ENCODE measurements around the gene TCN1.
"Not testable (repeated sequence)": the region's sequence is repeated elsewhere in the genome, so short reads cannot be mapped to it uniquely, and the experiment has no call there.

TCN1 gene

DNA sequence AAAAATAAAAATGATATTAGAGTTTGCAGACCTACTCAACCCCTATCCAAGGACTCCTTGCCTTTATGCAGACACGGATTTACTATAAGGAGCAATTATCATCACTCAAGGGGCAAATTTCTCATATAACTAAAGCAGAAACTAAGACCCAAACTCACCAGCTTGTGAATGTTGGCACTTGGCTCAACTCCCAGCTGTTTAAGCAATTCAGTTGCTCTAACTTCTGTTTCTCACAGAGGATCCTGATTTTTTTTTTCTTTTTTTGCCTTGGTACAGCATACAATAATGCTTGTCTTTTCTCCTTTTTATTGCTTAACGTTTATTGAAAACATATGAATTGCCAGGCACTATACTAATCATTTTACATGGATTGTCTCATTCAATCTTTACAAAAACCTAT lies 11.4 kb downstream of the TCN1 start:
- DNase-seq: no peak

DNA sequence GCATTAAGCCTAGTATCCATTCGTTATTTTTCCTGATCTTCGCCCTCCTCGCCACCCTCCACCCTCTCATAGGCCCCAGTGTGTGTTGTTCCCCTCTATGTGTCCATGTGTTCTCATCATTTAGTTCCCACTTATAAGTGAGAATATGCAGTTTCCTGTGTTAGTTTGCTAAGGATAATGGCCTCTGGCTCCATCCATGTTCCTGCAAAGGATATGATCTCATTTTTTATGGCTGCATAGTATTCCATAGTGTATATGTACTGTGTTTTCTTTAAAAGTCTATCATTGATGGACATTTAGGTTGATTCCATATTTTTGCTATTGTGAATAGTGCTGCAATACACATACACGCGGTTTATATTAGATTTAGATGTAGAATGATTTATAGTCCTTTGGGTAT lies 14.9 kb downstream of the TCN1 start:
- not testable (repeated sequence) for DNase-seq

DNA sequence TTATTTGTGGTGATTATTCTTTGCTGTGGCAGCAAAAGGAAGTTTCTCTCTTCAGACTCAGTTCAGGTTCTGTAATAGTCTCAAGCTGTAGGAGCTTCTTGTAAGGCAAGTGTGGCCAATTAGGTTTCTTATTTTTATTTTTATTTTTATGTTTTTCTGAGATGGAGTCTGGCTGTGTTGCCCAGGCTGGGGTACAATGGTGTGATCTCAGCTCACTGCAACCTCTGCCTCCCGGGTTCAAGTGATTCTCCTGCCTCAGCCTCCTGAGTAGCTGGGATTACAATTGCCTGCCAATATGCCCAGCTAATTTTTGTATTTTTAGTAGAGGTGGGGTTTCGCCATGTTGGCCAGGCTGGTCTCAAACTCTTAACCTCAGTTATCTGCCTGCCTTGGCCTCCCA lies 16.7 kb downstream of the TCN1 start:
- DNase-seq: not testable (repeated sequence)

DNA sequence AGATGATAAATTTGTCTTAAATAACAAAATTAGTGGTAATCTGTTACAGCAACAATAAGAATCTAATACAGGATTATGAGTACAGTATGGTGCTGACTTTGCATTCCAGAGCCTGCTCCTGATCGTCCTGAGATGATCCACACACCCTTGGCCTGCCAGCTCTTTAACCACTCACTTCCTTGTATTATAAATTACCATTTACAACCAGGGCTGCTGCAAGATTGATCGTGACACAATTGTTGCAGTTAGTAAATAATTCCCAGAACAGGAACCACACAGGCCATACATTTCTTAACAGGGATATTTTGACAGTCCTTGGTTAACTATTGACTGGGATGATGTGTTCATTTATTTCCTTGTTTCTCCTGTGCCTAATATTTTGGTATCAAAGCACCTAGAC lies 17.2 kb downstream of the TCN1 start:
- no peak for DNase-seq

DNA sequence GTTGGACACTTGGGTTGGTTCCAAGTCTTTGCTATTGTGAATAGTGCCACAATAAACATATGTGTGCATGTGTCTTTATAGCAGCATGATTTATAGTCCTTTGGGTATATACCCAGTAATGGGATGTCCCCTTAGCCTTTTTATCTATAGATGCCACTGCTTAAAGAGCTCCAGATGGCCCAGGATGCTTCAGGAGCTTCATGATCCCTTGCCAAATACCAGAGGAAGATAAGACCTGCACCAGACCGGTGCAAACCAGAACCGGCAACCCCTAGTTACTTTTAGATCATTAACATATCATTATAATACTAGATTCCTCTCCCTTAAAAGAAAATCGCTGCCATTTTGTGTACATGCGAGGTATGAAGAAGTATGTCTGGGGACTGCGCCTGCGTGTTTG lies 17.8 kb downstream of the TCN1 start:
- DNase-seq: not testable (repeated sequence)

DNA sequence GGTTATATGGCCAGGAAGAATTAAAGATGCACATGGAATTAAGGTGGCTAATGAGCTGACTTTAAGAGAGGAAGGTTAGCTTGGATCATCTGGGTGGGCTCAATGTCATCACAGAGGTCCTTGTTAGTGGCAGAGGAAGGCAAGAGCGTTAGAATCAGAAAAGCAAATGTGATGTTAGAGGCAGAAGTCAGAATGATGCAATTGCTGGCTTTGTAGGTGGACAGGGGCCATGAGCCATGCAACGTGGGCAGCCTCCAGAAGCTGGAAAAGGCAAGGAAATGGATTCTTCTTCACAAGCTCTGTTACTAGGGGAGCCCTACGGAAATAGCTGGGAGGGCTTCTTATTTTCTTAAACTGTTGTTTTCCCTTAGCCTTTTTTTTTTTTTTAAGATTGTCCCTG lies 18.7 kb downstream of the TCN1 start:
- no peak for DNase-seq

DNA sequence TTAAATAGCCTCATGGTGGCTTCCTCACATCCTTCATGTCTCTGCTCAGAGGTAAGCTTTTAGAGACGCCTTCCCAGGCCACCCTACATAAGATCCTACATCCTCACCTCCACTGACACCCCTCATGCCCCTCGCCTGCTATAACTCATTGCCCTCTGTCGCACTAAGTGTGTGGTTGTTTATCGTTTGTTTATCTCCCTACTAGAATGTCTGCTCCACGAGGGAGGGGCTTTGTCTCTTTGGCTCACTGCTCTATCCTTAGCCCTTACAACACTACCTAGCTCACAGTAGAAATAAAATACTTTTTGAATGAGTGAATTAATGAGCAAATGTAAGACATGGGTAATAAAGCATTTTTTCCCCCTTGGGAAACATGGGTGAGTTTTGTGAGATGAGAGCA lies 19.7 kb downstream of the TCN1 start:
- no peak for DNase-seq

DNA sequence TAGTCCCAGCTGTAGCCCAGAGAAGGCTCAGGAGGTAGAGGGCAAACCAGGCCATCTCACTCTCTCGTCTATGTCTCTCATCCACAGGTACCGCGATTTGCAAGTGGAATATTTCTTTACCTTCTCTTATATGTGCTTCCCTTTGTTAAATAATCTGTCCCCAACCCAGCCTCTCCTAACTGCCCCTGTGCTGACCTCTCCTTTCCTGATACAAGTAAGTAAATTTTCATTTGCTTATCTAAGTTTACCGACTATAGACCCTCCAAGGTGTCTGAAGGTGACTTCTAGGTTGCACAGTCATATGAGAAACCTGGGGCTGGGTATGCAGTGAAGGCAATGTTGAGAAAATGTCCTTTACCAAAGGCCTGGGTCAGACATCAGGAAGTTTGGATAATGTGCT lies 20.9 kb downstream of the TCN1 start, which contains the start of gene CBLIF:
Gene CBLIF, minus strand, starts transcription at position 101 of the 400 bp plus-strand sequence. Its CDS starts 46 bp downstream, at position 55.
- no peak for DNase-seq

DNA sequence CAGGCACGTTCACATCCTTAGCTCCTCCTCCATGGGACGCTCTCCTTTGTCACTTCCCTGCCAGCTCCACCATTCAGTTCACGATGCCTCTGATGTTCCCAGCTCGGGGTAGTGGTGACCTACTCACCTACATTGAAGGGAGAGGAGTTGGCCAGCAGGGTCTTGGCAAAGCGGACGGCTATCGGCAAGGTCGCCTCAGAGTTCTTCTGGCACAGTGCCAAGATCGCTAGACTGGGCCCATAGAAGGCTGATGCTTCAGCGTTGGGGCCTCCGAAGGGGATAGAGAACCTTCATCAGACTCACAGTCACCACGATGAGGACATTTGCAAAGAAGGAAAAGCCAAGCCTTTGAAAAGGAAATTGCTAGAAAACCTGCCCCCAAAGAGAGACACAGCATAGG lies 24.0 kb downstream of the TCN1 start:
- DNase-seq: no peak

DNA sequence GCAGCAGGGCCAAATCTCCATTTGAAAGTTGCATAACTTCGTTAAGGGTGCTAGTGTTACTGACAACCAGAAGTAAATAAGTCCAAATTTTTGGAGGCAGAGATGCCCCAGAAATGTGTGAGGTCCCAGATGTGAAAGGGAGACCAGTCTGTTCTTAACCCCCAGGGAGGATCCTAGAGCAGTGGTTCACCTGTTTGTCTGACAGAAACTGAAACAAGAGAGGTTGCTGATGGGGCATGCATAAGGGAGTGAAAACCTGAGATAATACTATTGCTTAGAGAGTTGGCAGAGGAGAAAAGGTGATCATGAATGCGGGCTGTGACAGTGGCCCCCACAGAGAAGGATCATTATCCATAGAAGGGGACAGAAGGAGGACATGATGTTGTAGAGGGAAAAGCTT lies 24.8 kb downstream of the TCN1 start:
- DNase-seq: no peak

DNA sequence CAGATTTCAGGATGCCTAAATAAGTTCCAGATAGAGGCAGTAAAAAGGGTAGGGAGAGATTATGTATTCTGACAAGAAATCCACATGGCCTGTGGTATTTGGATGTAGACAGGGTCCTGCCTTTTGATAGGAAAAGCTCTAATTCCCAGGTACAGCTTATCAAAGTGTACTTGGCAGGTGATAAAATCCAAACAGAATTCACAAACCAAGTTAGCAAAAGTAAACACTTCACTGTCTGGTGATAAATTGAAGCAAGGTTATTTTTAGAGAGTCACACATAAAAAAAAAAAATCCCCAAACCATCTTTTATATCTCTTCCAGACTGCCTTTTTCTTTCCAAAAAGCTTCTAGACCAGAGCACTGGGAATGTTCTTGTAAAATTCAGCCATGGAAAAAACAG lies 26.7 kb downstream of the TCN1 start:
- no peak for DNase-seq

DNA sequence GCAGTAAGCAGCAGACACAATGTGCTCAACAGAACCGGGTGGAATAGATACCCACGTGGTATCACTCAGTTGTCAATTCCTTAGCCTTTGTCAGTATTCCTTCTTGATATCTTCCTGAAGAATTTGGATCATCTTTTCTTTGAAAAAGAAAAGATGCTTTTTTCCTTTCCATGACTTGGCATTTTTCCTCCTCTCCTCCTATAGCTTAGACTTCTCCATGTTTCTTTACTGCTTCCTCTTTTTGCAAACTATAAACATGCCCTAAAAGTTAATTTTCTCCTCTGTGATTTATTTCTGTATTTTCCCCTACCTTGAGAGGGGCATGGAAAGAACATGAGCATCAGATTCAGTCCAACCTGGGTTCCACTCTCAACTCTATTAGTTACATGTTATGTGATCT lies 32.7 kb downstream of the TCN1 start:
- no peak for DNase-seq

DNA sequence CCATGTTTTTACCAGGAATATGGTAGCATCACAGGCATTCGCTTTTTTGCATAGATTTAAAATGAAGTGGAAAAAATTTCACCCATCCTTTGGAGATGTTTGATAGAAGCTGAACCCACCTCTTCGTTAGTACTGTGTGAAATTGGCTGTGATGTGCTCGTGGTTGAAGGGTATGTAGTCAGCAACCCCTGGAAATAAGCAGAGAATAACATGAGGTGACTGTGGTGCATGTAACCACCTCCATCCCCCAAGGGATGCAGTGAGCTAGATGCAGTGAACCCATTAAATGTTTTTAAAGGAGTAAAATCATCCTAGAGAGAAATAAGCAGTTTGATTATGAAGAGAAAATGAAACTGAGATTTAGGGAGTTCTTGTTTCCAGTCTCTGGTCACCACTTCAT lies 36.9 kb downstream of the TCN1 start:
- DNase-seq: no peak

DNA sequence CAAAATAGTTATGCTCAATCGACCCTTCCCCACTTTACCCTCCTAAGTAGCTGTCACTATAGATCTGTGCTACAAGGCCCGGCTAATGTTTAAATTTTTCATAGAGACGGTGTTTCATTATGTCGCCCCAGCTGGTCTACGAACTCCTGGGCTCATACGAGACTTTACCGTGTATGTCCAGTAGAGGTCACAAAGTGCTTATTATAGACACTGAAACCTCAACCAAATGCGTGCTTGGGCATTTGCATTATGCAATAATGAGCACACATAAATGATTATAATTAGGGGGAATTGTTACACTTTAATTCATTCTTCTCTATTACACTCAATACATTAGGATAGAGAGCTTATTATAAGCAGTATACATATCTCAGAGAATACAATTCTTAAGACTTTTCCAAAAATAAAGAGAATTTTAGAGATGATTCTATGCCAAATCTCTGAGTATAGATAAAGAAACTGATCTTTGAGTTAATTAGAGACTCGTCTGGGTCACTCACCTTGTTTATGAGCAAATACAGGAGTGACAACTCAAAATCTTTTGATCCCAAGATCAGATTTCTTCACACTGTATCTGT lies 43.2 kb downstream of the TCN1 start:
- peak; percentile 73 for DNase-seq

DNA sequence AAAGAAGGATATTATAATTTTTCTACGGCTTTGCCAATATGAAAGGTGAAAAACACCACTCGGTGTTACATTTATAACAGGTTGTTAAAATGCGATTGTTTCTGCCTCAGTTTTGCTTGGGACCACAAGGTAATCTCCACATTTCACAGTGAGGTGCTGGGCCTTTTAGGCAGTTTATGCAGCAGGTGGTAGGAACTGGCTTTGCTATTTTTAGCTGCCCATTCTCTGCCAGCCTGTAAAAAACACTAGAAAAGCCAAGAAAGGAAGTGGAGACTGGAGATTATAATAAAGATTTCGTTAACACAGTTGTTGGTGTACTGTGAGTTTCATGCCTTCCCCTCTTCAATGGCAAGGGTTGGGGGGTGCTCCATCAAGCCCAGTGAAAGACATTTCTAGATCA lies 47.7 kb downstream of the TCN1 start:
- DNase-seq: no peak

DNA sequence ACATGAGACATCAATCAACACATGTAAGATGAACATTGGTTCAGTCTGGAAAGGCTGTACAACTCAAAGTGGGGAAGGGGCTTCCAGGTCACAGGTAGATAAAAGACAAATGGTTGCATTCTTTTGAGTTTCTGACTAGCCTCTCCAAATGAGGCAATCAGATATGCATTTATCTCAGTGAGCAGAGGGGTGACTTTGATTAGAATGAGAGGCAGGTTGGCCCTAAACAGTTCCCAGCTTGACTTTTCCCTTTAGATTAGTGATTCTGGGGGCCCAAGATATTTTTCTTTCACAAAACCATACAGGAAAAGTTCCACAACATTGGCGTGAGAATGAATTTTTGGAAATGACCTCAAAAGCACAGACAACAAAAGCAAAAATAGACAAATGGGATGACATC lies 49.9 kb downstream of the TCN1 start:
- not testable (repeated sequence) for DNase-seq

DNA sequence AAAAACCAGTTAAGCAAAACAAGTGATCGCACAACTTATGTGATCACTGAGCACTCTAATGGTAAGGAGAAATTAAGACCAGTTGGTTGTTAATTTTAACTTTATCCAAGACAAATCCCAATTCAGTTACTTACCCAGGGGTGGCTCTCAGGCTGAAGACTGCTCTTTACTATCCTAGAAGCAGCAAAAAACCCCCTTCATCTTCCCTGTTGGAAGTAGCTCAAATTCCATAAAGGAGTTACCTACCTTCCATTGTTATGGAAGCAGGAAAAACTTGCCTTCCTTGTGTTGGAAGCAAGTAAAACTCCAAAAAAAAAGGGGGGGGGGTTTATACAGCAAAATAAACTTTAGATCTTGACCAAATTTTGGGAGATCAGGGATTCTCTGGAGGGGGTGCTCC lies 50.5 kb downstream of the TCN1 start:
- no peak for DNase-seq

DNA sequence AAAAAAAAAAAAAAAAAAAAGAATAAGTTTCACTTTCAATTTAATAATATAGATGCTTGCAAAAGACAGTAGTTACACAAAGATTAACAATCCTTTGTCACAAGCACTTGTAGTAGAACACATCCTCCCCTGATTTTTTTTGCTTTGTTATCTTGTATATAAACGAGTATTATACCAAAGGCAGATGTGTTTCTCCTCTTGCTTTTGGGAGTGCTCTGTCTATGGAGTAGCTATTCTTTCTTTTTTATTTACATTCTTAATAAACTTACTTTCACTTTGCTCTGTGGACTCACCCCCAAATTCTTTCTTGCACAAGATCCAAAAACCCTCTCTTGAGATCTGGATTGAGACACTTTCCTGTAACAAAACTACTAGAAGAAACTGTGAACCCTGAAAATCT lies 52.3 kb downstream of the TCN1 start:
- no peak for DNase-seq

DNA sequence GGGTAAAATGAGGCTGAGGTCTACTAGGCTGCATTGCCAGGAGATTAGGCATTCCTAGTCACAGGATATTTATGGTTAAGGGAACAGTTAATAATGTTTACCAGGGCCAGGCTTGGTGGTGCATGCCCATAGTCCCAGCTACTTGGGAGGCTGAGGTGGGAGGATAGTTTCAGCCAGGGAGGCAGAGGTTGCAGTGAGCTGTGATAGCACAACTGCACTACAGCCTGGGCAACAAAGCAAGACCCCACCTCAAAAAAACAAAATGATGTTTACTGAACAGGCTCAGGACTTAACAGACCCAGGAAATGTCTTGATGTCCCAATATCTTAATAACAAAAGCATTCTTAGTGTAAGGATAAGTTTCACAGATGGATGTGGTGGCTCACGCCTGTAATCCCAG lies 52.9 kb downstream of the TCN1 start:
- DNase-seq: no peak

DNA sequence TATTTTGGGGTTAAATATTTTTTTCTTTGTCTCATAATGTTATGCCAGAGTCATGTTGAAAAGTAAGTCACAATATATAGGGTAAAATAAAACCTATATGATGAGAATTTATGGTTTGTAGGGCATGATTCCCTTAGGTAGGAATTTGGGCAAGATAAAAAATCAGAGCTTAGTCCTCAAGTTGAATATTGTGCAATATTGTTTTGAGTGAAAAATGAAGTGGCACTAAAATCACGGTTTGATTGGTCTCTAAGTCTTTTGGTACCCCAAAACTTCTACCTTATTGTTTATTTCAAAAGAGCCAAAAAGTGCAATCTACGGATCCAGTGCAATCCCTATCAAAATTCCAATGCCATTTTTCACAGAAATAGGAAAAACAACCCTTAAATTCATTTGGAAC lies 54.1 kb downstream of the TCN1 start:
- no peak for DNase-seq

DNA sequence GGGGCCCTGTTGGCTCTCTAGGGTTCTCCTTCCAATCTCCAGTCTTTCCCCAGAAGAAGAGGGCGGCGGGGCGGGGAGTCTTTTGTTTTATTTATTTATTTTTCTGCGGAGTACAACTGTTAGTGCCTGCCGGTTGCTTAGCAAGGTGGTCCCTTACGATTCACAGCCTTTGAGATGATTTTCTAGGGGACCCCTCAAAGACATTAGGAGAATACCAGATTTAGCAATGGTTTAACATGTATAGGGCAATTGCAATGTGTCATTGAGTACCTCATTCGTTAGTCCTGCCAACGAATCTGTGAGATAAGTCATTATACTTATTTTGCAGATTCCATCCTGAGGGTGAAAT lies 55.4 kb downstream of the TCN1 start:
- DNase-seq: no peak

DNA sequence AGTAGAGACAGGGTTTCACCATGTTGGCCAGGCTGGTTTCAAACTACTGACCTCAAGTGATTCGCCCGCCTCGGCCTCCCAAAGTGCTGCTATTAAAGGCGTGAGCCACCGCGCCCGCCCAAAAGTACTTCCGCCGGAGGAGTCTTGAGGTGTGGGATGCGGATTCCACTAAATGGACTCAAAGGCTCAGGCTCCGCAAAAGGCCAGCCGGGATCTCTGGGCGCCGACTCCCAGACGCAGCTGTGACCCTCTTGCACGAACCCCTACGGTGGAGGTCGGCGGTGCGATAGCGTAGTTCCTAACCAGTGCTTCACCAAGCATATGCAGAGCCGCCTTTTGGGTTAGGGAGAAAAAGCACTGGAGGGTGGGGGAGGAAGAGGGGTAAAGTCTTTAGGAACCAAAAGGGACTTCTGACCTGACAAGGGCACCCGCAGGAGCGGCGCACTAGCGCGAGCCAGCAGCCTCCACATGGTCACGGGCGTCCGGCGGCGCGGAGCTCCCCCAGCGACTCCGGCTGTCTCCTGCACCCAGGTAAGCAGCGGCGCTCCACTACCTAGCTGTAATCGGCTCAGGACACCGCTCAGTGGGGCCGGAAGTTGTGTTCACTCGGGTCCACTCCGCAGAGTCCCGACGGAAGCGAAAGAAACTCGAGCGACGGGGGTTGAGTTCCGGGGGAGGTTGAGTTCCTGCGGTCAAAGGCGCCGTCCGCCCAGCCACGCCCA lies 55.9 kb downstream of the TCN1 start, which contains the start of gene MRPL16:
Gene MRPL16, minus strand, starts transcription at position 590 of the 722 bp plus-strand sequence. Its CDS starts 120 bp downstream, at position 470.
- DNase-seq: peak; percentile 82

DNA sequence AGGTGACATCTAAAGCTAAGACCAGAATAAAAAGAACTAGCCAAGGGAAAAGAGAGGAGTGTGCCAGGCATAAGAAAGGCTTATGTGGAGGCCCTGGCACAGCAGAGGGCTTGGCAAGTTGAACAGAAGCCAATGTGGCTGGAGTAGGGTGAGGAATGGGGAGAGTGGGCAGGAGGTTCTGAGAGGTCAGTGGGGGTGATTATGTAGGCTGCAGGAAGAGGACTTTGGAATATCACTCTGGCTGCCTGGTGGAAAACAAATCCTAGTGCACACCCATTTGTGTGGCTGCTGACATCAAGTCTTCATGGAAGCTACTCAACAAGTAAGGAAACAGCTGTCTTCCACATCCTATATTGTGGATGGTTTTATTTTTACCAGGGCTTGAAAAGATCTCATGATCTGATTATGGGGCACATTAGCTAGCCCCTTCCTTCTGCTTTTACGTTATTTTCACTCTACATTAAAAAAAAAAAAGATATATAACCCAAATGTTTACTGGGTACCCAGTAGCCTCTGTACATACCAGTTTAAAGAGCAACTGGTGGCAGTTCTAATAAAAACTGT lies 59.2 kb downstream of the TCN1 start:
- no peak for DNase-seq

DNA sequence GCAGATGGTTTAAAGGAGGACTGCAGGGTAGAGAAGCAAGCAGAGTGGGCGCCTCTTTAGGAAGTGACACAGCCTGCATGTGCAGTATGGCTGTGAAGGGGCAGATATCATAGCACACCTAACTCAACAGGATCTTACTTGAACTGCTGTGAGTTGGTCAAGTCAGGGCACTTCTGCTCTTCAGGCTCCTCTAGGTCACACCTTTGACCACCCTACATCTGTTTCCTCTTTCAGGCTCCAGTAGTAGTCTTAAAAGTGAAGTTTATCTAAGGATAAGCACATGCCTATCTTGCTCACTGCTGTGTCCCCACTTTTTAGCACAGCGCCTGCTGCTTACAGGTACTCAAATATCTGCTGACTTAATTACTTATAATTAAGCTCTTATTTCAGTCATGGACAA lies 62.2 kb downstream of the TCN1 start:
- no peak for DNase-seq
